SK-N-SH (cell line): ENCODE data around the gene LATS2. TPM values are rescaled to one million over a fixed set of nuclear protein-coding genes. Genes with fewer than 3 reads are reported as not detected.

Source experiments
- CTCF ChIA-PET: fragments of 300-600, 350-600 bp; formaldehyde crosslinking; extraction: SDS; loops from one replicate; lab custom pipeline; 2021; lab: Yijun Ruan, JAX
- POLR2A ChIA-PET: fragments of 350-600 bp; sonication (Branson Sonifier 250); formaldehyde crosslinking; extraction: SDS; loops from one replicate; lab custom pipeline; 2020; ENCODE audit warnings: antibody characterized with exemption, inconsistent platforms; lab: Yijun Ruan, JAX
- DNase-seq: peaks from one replicate; pipeline ENCODE4 v3.0.0; 2012
- H2AFZ ChIP-seq: fragments of 200-600 bp; sonication (generic); 2 replicates; pipeline ENCODE4 v1.8.1; 2016; ENCODE audit warnings: antibody characterized with exemption, mild to moderate bottlenecking, low read depth
- H3F3A ChIP-seq: fragments of 200-600 bp; sonication (generic); replicated peaks from 2 replicates; pipeline ENCODE3; 2016; ENCODE audit warnings: antibody characterized with exemption, mild to moderate bottlenecking; ENCODE audit not compliant: insufficient read depth
- H3K27ac ChIP-seq, 2 experiments: fragments of 200-500 bp in 1 of 2; fragments of 200-600 bp in 1 of 2; sonication (Bioruptor generic) in 1 of 2; sonication (generic), shearing (Covaris generic) in 1 of 2; 2 replicates each; pipeline versions ENCODE4 v1.5.1 to v1.6.1; 2014 to 2016; ENCODE audit warnings: low read depth in 2 of 2, inconsistent platforms in 1 of 2, low read length in 1 of 2, mild to moderate bottlenecking in 1 of 2, mixed read lengths in 1 of 2
- H3K27me3 ChIP-seq: fragments of 200-600 bp; sonication (generic), shearing (Covaris generic); 2 replicates; pipeline ENCODE4 v1.6.1; 2016; ENCODE audit warnings: mixed run types; ENCODE audit not compliant: insufficient read depth
- H3K36me3 ChIP-seq, 2 experiments: fragments of 200-500 bp in 1 of 2; fragments of 200-600 bp in 1 of 2; sonication (Bioruptor generic) in 1 of 2; sonication (generic) in 1 of 2; replicated peaks in 1 of 2; 2 replicates each; pipeline versions ENCODE3 to v1.5.1; 2014 to 2016; ENCODE audit warnings: low read length in 1 of 2, mild to moderate bottlenecking in 1 of 2; ENCODE audit not compliant: insufficient read depth in 2 of 2, control insufficient read depth in 1 of 2
- H3K4me1 ChIP-seq, 2 experiments: fragments of 200-500 bp in 1 of 2; fragments of 200-600 bp in 1 of 2; sonication (Bioruptor generic) in 1 of 2; sonication (generic), shearing (Covaris generic) in 1 of 2; 2 replicates each; pipeline versions ENCODE4 v1.5.1 to v1.6.1; 2014 to 2016; ENCODE audit warnings: low read depth in 1 of 2, low read length in 1 of 2, mixed run types in 1 of 2; ENCODE audit not compliant: insufficient read depth in 2 of 2, control insufficient read depth in 1 of 2
- H3K4me2 ChIP-seq: fragments of 200-600 bp; sonication (generic), shearing (Covaris generic); 2 replicates; pipeline ENCODE4 v1.6.1; 2017; ENCODE audit warnings: mixed run types
- H3K4me3 ChIP-seq, 2 experiments: fragments of 200-500 bp in 1 of 2; fragments of 200-600 bp in 1 of 2; sonication (Bioruptor generic) in 1 of 2; sonication (generic), shearing (Covaris generic) in 1 of 2; 2 replicates each; pipeline versions ENCODE4 v1.5.1 to v1.8.1; 2014 to 2016; ENCODE audit warnings: low read depth in 2 of 2, inconsistent platforms in 1 of 2, low read length in 1 of 2, mild to moderate bottlenecking in 1 of 2, mixed read lengths in 1 of 2, moderate library complexity in 1 of 2
- H3K79me2 ChIP-seq: fragments of 200-600 bp; sonication (generic); 2 replicates; pipeline ENCODE4 v1.8.1; 2017; ENCODE audit warnings: mild to moderate bottlenecking; ENCODE audit not compliant: insufficient read depth
- H3K9ac ChIP-seq: fragments of 200-600 bp; sonication (generic); 2 replicates; pipeline ENCODE4 v1.6.1; 2017; ENCODE audit warnings: mixed run types
- H3K9me2 ChIP-seq: fragments of 200-600 bp; sonication (generic); 2 replicates; pipeline ENCODE4 v1.6.1; 2017; ENCODE audit warnings: mixed run types
- H3K9me3 ChIP-seq: fragments of 200-600 bp; sonication (generic); 2 replicates; pipeline ENCODE4 v1.6.1; 2017; ENCODE audit warnings: mixed run types, mild to moderate bottlenecking, moderate library complexity
- H4K20me1 ChIP-seq: fragments of 200-600 bp; sonication (generic); 2 replicates; pipeline ENCODE4 v1.6.1; 2017; ENCODE audit warnings: mild to moderate bottlenecking, mixed run types; ENCODE audit not compliant: insufficient read depth
- CHD2 ChIP-seq: fragments of 150-350 bp; IDR thresholded peaks from 2 replicates; pipeline ENCODE4 v1.6.1; 2018; ENCODE audit warnings: low read length; ENCODE audit not compliant: partially characterized antibody
- CTCF ChIP-seq: fragments of 200-600 bp; sonication (generic); IDR thresholded peaks from 2 replicates; pipeline ENCODE4 v1.6.1; 2017; ENCODE audit warnings: antibody characterized with exemption, mild to moderate bottlenecking, moderate library complexity
- ELF1 ChIP-seq: IDR thresholded peaks from 2 replicates; pipeline ENCODE4 v1.4.0; 2012
- EP300 ChIP-seq, 2 experiments: IDR thresholded peaks; 2 replicates each; pipeline versions ENCODE4 v1.4.0 to v1.6.1; 2012; ENCODE audit warnings: borderline replicate concordance in 1 of 2, low read depth in 1 of 2, low read length in 1 of 2
- FOSL2 ChIP-seq: IDR thresholded peaks from 2 replicates; pipeline ENCODE4 v1.4.0; 2012; ENCODE audit warnings: low read depth, mild to moderate bottlenecking, moderate library complexity, borderline replicate concordance
- GABPA ChIP-seq: IDR thresholded peaks from 2 replicates; pipeline ENCODE4 v1.4.0; 2012; ENCODE audit warnings: low read depth, mild to moderate bottlenecking
- GATA2 ChIP-seq: sonication (generic); formaldehyde crosslinking; IDR thresholded peaks from 2 replicates; pipeline ENCODE4 v1.5.0; 2020; ENCODE audit warnings: mild to moderate bottlenecking, missing genetic modification reagents
- MEF2A ChIP-seq: IDR thresholded peaks from 2 replicates; pipeline ENCODE4 v1.4.0; 2012; ENCODE audit warnings: low read depth, borderline replicate concordance
- MXI1 ChIP-seq: IDR thresholded peaks from 2 replicates; pipeline ENCODE4 v1.6.1; 2012; ENCODE audit warnings: mild to moderate bottlenecking, low read depth, low read length, improper control_type of control experiment
- NRF1 ChIP-seq: IDR thresholded peaks from 2 replicates; pipeline ENCODE4 v1.6.1; 2012; ENCODE audit warnings: low read depth, mild to moderate bottlenecking, low read length
- PBX3 ChIP-seq: IDR thresholded peaks from 2 replicates; pipeline ENCODE4; 2012
- RXRA ChIP-seq: IDR thresholded peaks from 2 replicates; pipeline ENCODE4 v1.4.0; 2012; ENCODE audit warnings: low read depth, mild to moderate bottlenecking, borderline replicate concordance
- SMC3 ChIP-seq: IDR thresholded peaks from 2 replicates; pipeline ENCODE4 v1.6.1; 2012; ENCODE audit warnings: low read depth, low read length, improper control_type of control experiment
- TCF12 ChIP-seq: IDR thresholded peaks from 2 replicates; pipeline ENCODE4 v1.4.0; 2012
- TEAD4 ChIP-seq: IDR thresholded peaks from 2 replicates; pipeline ENCODE4 v1.4.0; 2012; ENCODE audit warnings: mild to moderate bottlenecking, borderline replicate concordance; ENCODE audit not compliant: insufficient read depth
- USF2 ChIP-seq: fragments of 150-350 bp; IDR thresholded peaks from 2 replicates; pipeline ENCODE4 v1.6.1; 2017; ENCODE audit warnings: antibody characterized with exemption, low read length, low read depth, borderline replicate concordance
- YY1 ChIP-seq: IDR thresholded peaks from 2 replicates; pipeline ENCODE4 v1.4.0; 2012; ENCODE audit warnings: low read depth, mild to moderate bottlenecking
- WGBS: methylation state at CpG from one replicate; pipeline ENCODE4 v1.1.6; 2017; ENCODE audit warnings: low lambda C conversion rate; 5-methylcytosine and 5-hydroxymethylcytosine counted together
- polyA plus RNA-seq, 3 experiments: library from polyadenylated mRNA; depleted of rRNA; stranded (reverse); fragments of >200 nt; gene quantifications; 2 replicates each; pipeline ENCODE4 v1.2.3, GENCODE V29; 2012

Gene LATS2
- polyA plus RNA-seq, 1 of the 3 experiments (the other 2 are of a cell fraction), result 19.6 TPM

- peaks cover 9 to 22% of the 10 kb centered on the region in 2 experiments for H3K36me3 ChIP-seq
- H3K9me3 ChIP-seq, result no peaks in the 10 kb centered on the region
- H3K79me2 ChIP-seq, result peaks cover 92% of the 10 kb centered on the region
- ChIA-PET POLR2A (no interaction called here), CTCF (interaction anchor here (1.0 kb wide), 1 partner anchor 52 kb away, joined by 3 read pairs; no protein-coding TSS in a partner anchor)
- H2AFZ ChIP-seq, result no peak overlapping the region
- no peak overlapping the region for H3K9ac ChIP-seq
- peaks cover 12% of the 10 kb centered on the region for H4K20me1 ChIP-seq
- WGBS, result 62% methylated on average over 4 of the region's 4 CpGs
- peaks cover 28% of the 10 kb centered on the region for H3F3A ChIP-seq
- H3K4me1 ChIP-seq, result peaks cover 3 to 49% of the 10 kb centered on the region in 2 experiments; a peak in 3 of 4 replicates
- no peak overlapping the region for H3K4me2 ChIP-seq
- TF ChIP-seq SMC3 (no peak), GATA2 (no peak), YY1 (no peak), ELF1 (no peak), GABPA (no peak), MEF2A (no peak), NRF1 (no peak), CHD2 (no peak), PBX3 (no peak), RXRA (no peak), CTCF (no peak), USF2 (no peak), MXI1 (no peak), EP300 (IDR thresholded peaks at IDR 0.05; ENCODE audit: borderline replicate concordance in 1 of 2, low read depth in 1 of 2, low read length in 1 of 2) (no peak), FOSL2 (no peak), TEAD4 (no peak), TCF12 (no peak)
- H3K9me2 ChIP-seq, result no peaks in the 10 kb centered on the region
- no peak for DNase-seq
- H3K4me3 ChIP-seq, result no peak overlapping the region
- peak overlapping the region in 1 of 2 experiments; percentile 4; a peak in 1 of 4 replicates for H3K27ac ChIP-seq
- no peaks in the 10 kb centered on the region for H3K27me3 ChIP-seq
These were observed 66.0 kb downstream of the LATS2 start for GRCh38 chr13:20995245-20995838.
